Gastroesophageal sphincter (tissue), 4 donors: ENCODE data around the gene CRELD2. TPM values are rescaled to one million over a fixed set of nuclear protein-coding genes. Genes with fewer than 3 reads are reported as not detected.

Source experiments
- ATAC-seq: fragments of 150-250 bp; one replicate; pipeline ENCODE4 v1.9.1; 2016; ENCODE audit warnings: mild to moderate bottlenecking, moderate library complexity
- H3K27ac ChIP-seq, 4 donors: fragments of 200-600 bp; sonication (generic) in 3 of 4; 1 replicate in 3 of 4; 2 replicates in 1 of 4; pipeline ENCODE4 v1.5.1; 2016 to 2019
- H3K27me3 ChIP-seq: fragments of 200-600 bp; sonication (generic); one replicate; pipeline ENCODE4 v1.5.1; 2019
- H3K36me3 ChIP-seq, 2 donors: fragments of 200-600 bp; sonication (generic); one replicate each; pipeline ENCODE4 v1.5.1; 2019; ENCODE audit warnings: control low read depth in 1 of 2
- H3K4me1 ChIP-seq, 3 donors: fragments of 200-600 bp; sonication (generic); 1 replicate in 2 of 3; 2 replicates in 1 of 3; pipeline ENCODE4 v1.5.1; 2016 to 2019; ENCODE audit warnings: control low read depth in 2 of 3
- H3K4me3 ChIP-seq, 2 donors: fragments of 200-600 bp; sonication (generic); one replicate each; pipeline ENCODE4 v1.5.1; 2019; ENCODE audit warnings: mild to moderate bottlenecking in 1 of 2, moderate library complexity in 1 of 2
- H3K9me3 ChIP-seq, 3 donors: fragments of 200-600 bp; sonication (generic); one replicate each; pipeline ENCODE4 v1.5.1; 2017 to 2019; ENCODE audit warnings: control low read depth in 2 of 3
- CTCF ChIP-seq, 4 experiments: fragments of 200-600 bp in 2 of 4; fragments of 450-650 bp in 2 of 4; sonication (generic) in 1 of 4; IDR thresholded peaks; one replicate each; pipeline ENCODE4 v1.5.1; 2017 to 2019; ENCODE audit warnings: antibody characterized with exemption in 4 of 4, mild to moderate bottlenecking in 2 of 4, moderate library complexity in 2 of 4
- EP300 ChIP-seq: sonication (generic); formaldehyde crosslinking; IDR thresholded peaks from one replicate; pipeline ENCODE4 v1.6.1; 2017; ENCODE audit warnings: antibody characterized with exemption, mild to moderate bottlenecking
- POLR2A ChIP-seq, 2 donors: fragments of 450-650 bp; IDR thresholded peaks; one replicate each; pipeline ENCODE4 v1.6.1; 2017; ENCODE audit warnings: antibody characterized with exemption in 2 of 2, mild to moderate bottlenecking in 2 of 2, moderate library complexity in 1 of 2
- POLR2AphosphoS5 ChIP-seq: sonication (generic); formaldehyde crosslinking; IDR thresholded peaks from one replicate; pipeline ENCODE4 v1.6.1; 2017; ENCODE audit warnings: antibody characterized with exemption
- WGBS, 2 donors: methylation state at CpG; one replicate each; pipeline ENCODE4 v1.1.5; 2018; ENCODE audit warnings: low coverage in 1 of 2; 5-methylcytosine and 5-hydroxymethylcytosine counted together
- total RNA-seq, 4 donors: library from RNA; depleted of rRNA; stranded (reverse); fragments of >200 nt; gene quantifications; one replicate each; pipeline ENCODE4 v1.1.0, GENCODE V29; 2016

Gene CRELD2
- total RNA-seq, 4 donors from 2014 or later, result 21.9 to 36.2 (median 30.9) TPM

- peak overlapping the region; percentile 64 to 91 for H3K4me3 ChIP-seq
- 22 to 40% methylated on average over 4 to 15 of the region's 47 CpGs for WGBS, 2 donors
- H3K36me3 ChIP-seq, result peaks cover 0 to 32% of the 10 kb centered on the region in 2 donors
- H3K4me1 ChIP-seq, result peaks cover 0 to 37% (median 14%) of the 10 kb centered on the region in 3 donors
- no peak for ATAC-seq
- TF ChIP-seq POLR2AphosphoS5, result no peak
- TF ChIP-seq CTCF (IDR thresholded peaks at IDR 0.05), result no peak
- no peak for TF ChIP-seq POLR2A (IDR thresholded peaks at IDR 0.05)
- no peak for TF ChIP-seq EP300
- no peaks in the 10 kb centered on the region for H3K27me3 ChIP-seq
- H3K27ac ChIP-seq, result peak overlapping the region in 3 of 4 donors; percentile 93 to 97 (median 97)
- H3K9me3 ChIP-seq, result no peaks in the 10 kb centered on the region
Measured at GRCh38 chr22:49918911-49919881, 762 bp downstream of the CRELD2 start.

GRCh38 chr22:49920859-49921258 lies 2.4 kb downstream of the CRELD2 start:
- no peak for ATAC-seq
- no peaks in the 10 kb centered on the region for H3K9me3 ChIP-seq
- H3K36me3 ChIP-seq, result peaks cover 0 to 42% of the 10 kb centered on the region in 2 donors
- 93% methylated on average over 3 to 7 of the region's 18 CpGs for WGBS, 2 donors
- no peak overlapping the region for H3K27ac ChIP-seq
- peaks cover 0 to 37% (median 14%) of the 10 kb centered on the region in 3 donors for H3K4me1 ChIP-seq
- H3K27me3 ChIP-seq, result no peaks in the 10 kb centered on the region
- TF ChIP-seq POLR2A (IDR thresholded peaks at IDR 0.05), result no peak
- no peak for TF ChIP-seq EP300
- H3K4me3 ChIP-seq, result no peak overlapping the region

GRCh38 chr22:49921508-49922278 lies 3.3 kb downstream of the CRELD2 start:
- 20 to 80% methylated on average over 1 of the region's 35 CpGs for WGBS, 2 donors
- Histone ChIP-seq H3K9me3 (no peaks in the 10 kb centered on the region), H3K4me3 (no peak overlapping the region), H3K27ac (no peak overlapping the region), H3K4me1 (peaks cover 0 to 35% (median 14%) of the 10 kb centered on the region in 3 donors), H3K36me3 (peaks cover 0 to 45% of the 10 kb centered on the region in 2 donors), H3K27me3 (no peaks in the 10 kb centered on the region)
- TF ChIP-seq CTCF (IDR thresholded peaks at IDR 0.05) (no peak), POLR2A (IDR thresholded peaks at IDR 0.05) (no peak), EP300 (no peak), POLR2AphosphoS5 (no peak)
- ATAC-seq, result no peak

GRCh38 chr22:49922484-49922883 lies 4.0 kb downstream of the CRELD2 start:
- no peak for ATAC-seq
- 60 to 67% methylated on average over 1 of the region's 22 CpGs for WGBS, 2 donors
- TF ChIP-seq POLR2AphosphoS5 (no peak), EP300 (no peak), POLR2A (IDR thresholded peaks at IDR 0.05) (no peak), CTCF (IDR thresholded peaks at IDR 0.05) (no peak)
- no peak overlapping the region for H3K4me3 ChIP-seq
- H3K4me1 ChIP-seq, result peaks cover 0 to 27% (median 12%) of the 10 kb centered on the region in 3 donors
- H3K9me3 ChIP-seq, result no peaks in the 10 kb centered on the region
- no peaks in the 10 kb centered on the region for H3K27me3 ChIP-seq
- peaks cover 0 to 52% of the 10 kb centered on the region in 2 donors for H3K36me3 ChIP-seq
- H3K27ac ChIP-seq, result peak overlapping the region in 1 of 4 donors; percentile 73

GRCh38 chr22:49922926-49923325 lies 4.5 kb downstream of the CRELD2 start:
- WGBS, 2 donors, result 52% methylated on average over 2 of the region's 25 CpGs; no CpG with 5 or more reads in 1 of the 2 donors
- TF ChIP-seq POLR2AphosphoS5 (no peak), POLR2A (IDR thresholded peaks at IDR 0.05) (no peak), CTCF (IDR thresholded peaks at IDR 0.05) (no peak), EP300 (no peak)
- peak overlapping the region in 1 of 2 donors; percentile 0 for H3K4me3 ChIP-seq

More at GRCh38 chr22:49922926-49923325, 4.5 kb downstream of the CRELD2 start:
- Histone ChIP-seq H3K4me1 (peaks cover 0 to 23% (median 8%) of the 10 kb centered on the region in 3 donors), H3K9me3 (no peaks in the 10 kb centered on the region), H3K36me3 (peaks cover 0 to 56% of the 10 kb centered on the region in 2 donors), H3K27ac (peak overlapping the region in 3 of 4 donors; percentile 60 to 73 (median 60)), H3K27me3 (no peaks in the 10 kb centered on the region)
- no peak for ATAC-seq
